Limb (tissue), 2 donors: ENCODE results near the gene MICAL3.
A peak's percentile ranks its signal among the peaks of the same experiment; 100 is the strongest.
"Not testable (repeated sequence)": the region's sequence is repeated elsewhere in the genome, so short reads cannot be mapped to it uniquely, and the experiment has no call there.

Experiments
- DNase-seq, 2 donors: peaks; one replicate each; pipeline ENCODE4 v3.0.0-alpha.2; 2016; ENCODE audit errors: extremely low spot score in 2 of 2

Gene MICAL3

GRCh38 chr22:17890245-17890671, 134.1 kb downstream of the MICAL3 start:
- no peak for DNase-seq

DNA sequence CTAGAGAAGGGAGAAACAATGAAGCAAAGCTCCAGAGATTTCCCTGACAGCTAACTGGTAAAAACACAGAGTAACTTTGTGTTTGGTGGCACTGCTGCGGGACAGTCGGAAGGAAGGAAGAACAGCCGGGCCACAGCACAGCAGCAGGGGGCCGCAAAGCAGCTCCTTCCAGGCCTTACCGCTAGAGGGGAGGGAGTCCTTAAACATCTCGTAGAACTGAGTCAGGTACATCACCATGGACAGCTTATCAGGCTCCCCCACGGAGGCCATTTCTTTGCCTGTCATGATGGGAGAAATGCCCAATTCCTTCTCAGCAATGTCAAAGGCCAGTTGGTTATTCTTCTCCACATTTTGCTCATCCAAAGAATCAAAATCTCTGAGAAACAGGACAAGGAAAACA, 135.5 kb downstream of the MICAL3 start:
- no peak for DNase-seq

DNA sequence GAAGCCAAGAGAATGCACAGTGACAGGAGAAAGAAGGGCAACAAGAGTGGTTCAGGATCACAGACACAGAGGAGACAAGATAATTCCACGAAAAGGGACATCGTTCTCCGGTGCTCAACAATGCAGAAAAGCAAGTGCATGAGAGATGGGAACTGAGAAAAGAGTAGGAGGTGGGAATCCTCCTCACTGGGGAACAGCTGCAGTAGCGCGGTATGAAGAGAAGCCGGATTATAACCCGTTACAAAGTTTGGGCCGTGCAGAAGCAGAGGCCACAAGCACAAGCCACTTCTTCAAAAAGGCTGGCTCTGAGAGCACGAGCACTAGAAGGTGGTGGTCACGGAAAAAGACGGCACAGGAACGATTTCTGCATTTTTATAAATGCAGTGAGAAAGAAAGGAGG, 135.9 kb downstream of the MICAL3 start:
- DNase-seq = no peak

- peak in 1 of 2 donors; percentile 26 for DNase-seq
Measured at GRCh38 chr22:17884893-17885292, 139.5 kb downstream of the MICAL3 start.

- DNase-seq = no peak
Measured at GRCh38 chr22:17884084-17884483, 140.3 kb downstream of the MICAL3 start.

DNA sequence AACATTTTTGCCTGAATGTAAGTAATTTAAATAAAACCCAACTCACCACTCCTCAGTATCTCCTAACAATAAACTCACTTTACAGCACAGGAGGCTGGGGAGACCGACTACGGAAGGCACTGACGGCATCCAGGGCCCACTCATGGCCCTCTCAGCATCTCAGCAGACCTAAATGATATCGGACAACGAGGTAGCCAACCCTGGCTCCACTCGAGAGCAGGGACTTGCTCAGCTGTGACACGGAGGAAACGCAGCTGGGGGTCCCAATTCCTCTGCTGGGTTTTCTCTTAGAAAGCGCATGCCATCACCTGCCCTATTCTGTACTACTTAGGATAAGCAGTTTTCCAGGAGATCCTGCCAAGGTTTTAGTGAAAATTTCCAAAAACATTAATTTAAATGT, 141.0 kb downstream of the MICAL3 start:
- no peak for DNase-seq

DNA sequence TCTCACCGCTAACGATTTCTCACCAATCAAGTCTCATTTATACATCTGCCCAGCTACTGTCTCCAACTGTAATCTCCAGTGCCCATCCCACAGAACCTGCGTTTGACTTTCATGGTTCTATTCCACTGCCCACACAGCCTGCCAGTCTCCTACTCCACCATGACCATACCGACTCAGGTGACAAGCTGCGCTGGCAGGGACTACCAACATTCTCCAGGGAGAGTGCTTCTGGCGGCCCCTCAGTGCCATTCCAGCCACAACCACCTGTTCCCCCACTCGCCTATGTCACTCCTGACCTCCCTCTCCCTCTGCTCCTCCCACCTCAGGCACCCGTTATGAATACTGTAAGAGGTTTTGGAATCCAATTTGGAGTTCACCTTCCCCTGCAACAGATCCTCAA, 141.6 kb downstream of the MICAL3 start:
- DNase-seq = no peak

DNA sequence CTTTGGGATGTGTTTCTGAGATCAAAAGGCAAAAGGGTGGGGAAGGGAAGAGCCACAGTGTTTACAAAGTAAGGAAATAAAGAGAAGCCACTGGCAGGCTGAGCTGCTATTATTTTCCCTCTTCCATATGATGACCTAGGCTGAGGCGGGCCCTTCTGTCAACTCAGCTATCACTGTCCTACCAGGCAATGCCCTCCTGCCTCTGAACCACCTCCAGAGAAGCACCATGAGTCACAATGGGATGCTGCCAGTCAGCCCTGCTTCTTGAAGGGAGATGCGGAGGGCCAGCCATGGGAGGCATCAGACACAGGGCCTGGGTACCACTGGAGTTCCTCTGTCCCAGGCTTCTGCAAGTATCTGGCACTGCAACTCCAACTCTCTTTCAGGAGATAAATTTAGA, 142.2 kb downstream of the MICAL3 start:
- no peak for DNase-seq

DNA sequence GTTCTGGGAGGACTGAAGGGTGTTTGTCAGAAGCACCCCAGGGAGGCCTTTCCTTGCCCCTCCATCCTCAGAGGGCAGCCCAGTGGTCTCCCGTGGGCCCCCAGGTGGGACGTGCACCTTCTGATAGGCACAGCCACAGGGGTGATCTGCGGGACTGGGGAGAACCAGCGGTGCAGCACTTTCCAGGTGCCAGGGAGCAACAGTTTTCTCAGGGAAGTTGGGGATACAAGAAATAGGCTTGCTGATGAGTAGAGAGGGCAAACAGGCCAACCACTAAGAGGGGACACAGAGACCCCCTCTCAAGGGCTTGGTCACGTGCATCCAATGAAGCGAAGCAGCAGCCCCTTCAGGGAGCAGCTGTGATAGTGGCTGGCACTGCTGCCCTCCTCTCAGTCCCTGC, 143.0 kb downstream of the MICAL3 start:
- no peak for DNase-seq

GRCh38 chr22:17880468-17880867, 143.9 kb downstream of the MICAL3 start:
- DNase-seq = no peak

- no peak for DNase-seq
Measured at GRCh38 chr22:17880020-17880419, 144.3 kb downstream of the MICAL3 start.

GRCh38 chr22:17878941-17879340, 145.4 kb downstream of the MICAL3 start:
- DNase-seq = no peak

GRCh38 chr22:17878186-17878694, 146.1 kb downstream of the MICAL3 start:
- DNase-seq = no peak

- DNase-seq = not testable (repeated sequence)
Measured at GRCh38 chr22:17876878-17877855, 147.2 kb downstream of the MICAL3 start.

DNA sequence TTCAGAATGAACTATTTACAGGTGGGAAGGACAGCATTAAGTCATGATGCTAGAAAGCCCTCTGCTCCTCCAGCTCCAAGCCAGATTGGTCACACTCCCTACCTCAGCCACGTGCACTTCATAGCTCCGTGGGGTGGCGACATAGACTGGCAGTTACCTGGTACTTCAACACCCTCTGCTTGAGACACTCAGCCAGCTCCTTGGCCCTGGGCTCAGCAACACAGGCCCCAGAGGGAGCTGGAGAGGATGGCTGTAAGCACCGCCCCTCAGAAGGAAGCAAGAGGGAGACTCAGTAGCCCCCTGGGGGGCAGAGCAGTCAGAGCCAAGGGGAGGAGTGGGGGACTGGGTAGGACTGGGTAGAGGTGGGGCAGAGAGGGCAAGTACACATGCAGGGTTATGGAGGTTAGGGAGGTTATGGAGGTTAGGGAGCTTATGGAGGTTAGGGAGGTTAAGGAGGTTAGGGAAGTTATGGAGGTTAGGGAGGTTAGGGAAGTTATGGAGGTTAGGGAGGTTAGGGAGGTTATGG, 148.0 kb downstream of the MICAL3 start:
- DNase-seq = no peak

GRCh38 chr22:17875631-17876030, 148.7 kb downstream of the MICAL3 start:
- DNase-seq = no peak

GRCh38 chr22:17875156-17875555, 149.2 kb downstream of the MICAL3 start:
- no peak for DNase-seq

DNA sequence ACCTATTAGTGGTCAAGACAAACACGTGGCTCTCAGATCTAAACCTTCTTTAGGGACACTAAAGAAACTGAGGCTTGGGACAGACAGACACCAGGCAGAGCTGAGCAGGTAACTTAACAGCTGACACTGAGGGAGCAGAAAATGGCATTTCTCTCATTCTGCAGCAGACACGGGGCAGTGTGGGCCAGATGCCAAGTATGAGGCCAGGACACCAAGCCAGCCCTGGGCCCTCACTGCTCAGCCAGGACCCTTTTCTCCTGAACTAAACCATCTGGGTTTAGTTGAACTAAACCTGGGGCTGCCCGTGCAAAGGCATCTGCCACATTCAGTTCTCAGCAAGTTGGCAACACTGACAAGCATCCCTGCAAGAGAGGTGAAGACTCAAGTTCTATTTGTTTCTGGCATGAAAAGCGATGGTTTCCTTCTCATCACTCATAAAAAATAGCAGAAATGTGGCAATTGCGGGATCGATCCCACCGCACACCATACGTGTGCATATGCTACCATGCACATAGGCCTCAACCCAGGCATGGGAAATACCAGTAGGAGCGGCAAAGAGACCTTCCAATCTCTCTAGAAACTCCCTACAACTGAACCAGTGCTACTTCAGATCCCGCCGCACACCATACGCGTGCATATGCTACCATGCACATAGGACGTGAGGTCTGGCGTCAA, 150.0 kb downstream of the MICAL3 start:
- no peak for DNase-seq

DNA sequence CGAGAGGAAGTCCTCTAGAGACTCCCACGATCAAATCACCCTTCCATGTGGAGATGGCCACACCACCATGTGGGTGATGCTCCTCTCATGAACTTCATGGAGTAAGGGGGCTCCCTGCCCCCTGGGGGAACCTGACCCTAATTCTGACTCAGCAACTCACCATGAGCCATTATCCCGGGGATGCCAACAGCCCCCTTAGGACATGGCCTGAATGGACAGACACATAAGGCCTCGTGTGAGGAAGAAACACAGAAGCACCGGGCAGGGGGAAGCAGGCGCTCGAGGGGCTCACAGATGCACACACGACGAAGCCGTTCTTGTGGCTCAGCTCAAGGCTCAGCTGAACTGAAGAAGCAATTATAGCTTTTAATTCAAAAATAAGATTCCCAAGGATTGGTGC, 150.6 kb downstream of the MICAL3 start:
- DNase-seq = no peak

DNA sequence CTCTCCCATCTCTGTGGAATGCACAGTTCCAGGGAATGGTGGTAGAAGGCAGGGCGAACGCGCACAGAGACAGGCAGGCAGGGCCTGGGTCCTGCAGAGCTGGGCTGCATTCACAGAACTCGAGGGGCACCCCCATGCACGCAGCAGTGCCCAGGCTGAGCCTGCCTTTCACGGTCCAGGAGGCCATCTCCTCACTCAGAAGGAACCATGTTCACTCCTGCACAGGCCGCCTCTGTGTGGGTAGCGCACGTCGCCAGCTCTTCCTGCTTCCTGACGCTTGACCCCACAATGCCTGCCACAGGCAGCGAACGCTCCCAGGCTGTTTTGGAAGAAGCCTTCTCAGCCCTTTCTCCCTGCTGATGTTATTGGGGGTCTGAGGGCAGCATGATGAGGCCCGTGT, 151.2 kb downstream of the MICAL3 start:
- DNase-seq = no peak

DNA sequence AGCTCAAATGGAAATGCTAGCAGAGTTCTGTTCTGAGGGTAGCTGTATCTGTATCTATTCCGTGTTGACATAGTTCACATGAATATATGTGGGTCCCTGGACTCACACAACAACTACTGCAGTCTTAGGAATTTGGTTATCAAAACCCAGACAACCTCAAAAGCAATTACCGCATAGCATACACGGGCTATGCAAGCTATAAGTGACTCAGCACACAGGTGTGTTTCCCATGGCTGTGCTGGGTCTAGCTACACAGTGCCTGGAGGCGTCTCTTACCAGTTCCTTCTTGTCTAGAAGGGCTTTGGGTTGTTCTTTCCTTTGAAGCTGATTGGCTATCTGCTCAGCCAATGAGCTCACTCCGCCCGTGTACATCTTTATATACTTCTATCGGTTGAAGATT, 151.9 kb downstream of the MICAL3 start:
- DNase-seq = no peak
